GM12872 (cell line): ENCODE data around the gene CDK18.

Experiments
- TF ChIP-seq, protein P1 (sequence below): IDR thresholded peaks from 3 replicates; pipeline ENCODE4 v1.5.1; 2011; ENCODE audit warnings: low read depth, mild to moderate bottlenecking, low read length, moderate library complexity; ENCODE audit not compliant: insufficient read depth

CDK18 gene

GRCh38 chr1:205493241-205494085 is 11.0 kb upstream of the CDK18 start:
- TF ChIP-seq, protein P1, sequence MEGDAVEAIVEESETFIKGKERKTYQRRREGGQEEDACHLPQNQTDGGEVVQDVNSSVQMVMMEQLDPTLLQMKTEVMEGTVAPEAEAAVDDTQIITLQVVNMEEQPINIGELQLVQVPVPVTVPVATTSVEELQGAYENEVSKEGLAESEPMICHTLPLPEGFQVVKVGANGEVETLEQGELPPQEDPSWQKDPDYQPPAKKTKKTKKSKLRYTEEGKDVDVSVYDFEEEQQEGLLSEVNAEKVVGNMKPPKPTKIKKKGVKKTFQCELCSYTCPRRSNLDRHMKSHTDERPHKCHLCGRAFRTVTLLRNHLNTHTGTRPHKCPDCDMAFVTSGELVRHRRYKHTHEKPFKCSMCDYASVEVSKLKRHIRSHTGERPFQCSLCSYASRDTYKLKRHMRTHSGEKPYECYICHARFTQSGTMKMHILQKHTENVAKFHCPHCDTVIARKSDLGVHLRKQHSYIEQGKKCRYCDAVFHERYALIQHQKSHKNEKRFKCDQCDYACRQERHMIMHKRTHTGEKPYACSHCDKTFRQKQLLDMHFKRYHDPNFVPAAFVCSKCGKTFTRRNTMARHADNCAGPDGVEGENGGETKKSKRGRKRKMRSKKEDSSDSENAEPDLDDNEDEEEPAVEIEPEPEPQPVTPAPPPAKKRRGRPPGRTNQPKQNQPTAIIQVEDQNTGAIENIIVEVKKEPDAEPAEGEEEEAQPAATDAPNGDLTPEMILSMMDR, result no peak

DNA sequence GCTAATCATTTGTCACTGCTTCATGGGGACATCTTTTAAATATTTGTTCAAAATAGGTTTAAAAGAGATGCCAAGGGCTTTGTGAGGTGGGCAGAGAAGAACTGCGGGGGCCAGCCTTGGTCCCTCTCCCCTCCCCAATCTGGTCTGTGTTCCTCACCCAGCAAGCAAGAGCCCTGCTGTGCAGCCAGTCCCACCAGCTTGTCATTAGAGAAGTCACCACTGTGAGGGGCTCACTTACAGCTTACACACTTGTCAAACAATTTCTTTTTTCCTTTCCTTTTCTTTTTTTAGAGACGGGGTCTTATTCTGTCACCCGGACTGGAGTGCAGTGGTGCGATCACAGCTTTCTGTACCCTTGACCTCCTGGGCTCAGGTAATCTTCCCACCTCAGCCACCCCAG is 10.4 kb upstream of the CDK18 start:
- TF ChIP-seq, protein P1, result no peak

DNA sequence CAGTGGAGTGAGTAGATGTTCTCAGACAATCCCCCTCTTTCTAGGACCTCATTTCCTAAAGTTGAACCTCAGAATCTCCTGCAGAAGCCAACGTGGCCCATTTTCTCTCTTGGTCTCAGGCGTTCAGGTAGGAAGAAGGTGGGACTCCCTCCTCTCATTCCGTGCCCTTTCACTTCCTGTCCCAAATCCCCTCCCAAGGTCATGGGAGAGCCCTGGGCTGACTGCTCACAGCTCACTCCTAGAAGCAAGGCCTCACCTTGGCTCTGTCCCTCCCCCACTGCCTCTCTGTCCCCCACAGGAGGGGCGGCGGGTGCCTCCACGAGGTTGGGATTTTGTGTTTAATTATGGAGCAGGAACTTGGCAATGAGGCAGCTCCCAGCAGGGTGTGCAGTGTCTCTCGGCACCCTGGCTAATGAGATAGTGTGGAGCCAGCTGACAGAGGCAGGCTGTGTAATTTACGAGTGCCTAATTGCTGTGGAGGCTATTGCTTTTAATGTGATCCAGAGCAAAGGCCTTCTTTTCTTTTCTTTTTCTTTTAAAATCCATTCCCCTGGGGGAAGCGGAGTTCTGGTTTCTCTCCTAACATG is 9.1 kb upstream of the CDK18 start:
- TF ChIP-seq, protein P1, result no peak

GRCh38 chr1:205496661-205497060 is 7.8 kb upstream of the CDK18 start:
- TF ChIP-seq, protein P1, result no peak

DNA sequence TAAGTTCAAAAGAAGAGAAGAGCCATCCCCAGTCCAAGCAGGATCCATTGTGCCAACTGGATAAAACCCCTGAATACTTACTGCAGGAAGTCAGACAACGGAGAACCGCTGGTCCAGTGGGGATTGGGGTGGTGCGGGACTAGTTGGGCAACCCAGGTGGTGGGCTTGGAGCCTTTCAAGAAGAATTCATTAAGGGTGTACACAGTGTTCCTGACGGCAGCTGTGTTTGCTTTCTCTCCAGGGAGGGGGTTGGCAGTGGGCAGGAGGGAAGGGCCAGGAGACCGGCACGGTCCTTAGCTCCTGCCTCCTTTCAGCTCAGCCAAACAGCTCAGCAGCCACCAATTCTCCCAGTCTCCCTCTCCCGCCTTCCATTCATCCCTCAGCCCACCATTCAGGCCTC is 7.1 kb upstream of the CDK18 start:
- TF ChIP-seq, protein P1, result no peak

- TF ChIP-seq, protein P1, result no peak
Observed at GRCh38 chr1:205499789-205500188, 4.7 kb upstream of the CDK18 start.

DNA sequence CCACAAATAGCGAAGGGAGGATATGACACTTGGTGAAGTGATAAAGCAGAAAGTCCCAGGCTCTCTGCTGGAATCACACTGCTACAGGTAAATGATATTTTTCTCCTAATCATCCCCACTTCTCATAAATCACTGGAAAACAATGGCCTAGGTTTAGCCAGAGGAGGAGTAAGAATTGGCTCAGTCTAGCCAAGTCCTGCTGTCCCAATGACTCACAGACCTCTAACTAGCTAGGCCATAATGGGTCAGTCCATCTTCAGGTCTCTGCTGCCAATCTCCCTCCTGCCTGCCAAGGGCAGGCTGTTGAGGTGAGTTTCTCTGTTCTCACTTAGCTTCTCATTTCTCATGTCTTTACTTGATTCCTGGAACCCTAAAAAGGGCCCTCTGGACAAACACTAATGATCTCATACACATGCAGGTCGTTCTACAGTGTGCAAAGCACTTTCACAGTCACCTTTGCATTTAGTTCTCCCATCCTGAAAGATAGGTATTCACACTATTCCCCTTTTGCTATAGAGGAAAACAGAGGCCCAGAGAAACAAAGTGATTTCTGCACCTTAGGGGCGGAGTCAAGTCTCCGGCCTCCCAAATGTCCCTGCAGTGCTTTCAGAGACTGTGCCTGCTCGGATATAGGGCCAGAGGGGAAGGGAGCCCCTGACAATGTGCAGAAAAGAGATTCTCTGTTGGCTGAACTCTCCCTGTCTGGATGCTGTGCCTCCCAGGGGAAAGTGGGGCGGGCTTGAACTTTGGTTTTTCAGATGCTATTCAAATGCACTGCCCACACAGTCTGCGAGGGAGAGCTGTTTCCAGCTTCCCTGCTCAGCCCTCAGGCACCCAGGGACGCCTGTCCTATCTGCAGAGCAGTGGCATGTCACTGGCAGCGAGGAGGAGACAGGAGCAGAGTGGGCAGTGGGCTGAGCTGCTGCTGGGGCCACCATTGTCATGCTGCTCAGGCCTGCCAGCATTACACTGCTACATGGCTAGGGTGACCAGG is 3.9 kb upstream of the CDK18 start:
- TF ChIP-seq, protein P1, result no peak
